HG02678 (cell line): Measurements from ENCODE around the gene SMAP2.
"Not testable (repeated sequence)": the region's sequence is repeated elsewhere in the genome, so short reads cannot be mapped to it uniquely, and the experiment has no call there.

Experiments used
- ATAC-seq: cut with Tn5 transposase; IDR thresholded peaks from one replicate; pipeline ENCODE4 v1.9.1; 2021; ENCODE audit warnings: mild to moderate bottlenecking, moderate library complexity; ENCODE audit not compliant: unreplicated experiment

Gene SMAP2

DNA sequence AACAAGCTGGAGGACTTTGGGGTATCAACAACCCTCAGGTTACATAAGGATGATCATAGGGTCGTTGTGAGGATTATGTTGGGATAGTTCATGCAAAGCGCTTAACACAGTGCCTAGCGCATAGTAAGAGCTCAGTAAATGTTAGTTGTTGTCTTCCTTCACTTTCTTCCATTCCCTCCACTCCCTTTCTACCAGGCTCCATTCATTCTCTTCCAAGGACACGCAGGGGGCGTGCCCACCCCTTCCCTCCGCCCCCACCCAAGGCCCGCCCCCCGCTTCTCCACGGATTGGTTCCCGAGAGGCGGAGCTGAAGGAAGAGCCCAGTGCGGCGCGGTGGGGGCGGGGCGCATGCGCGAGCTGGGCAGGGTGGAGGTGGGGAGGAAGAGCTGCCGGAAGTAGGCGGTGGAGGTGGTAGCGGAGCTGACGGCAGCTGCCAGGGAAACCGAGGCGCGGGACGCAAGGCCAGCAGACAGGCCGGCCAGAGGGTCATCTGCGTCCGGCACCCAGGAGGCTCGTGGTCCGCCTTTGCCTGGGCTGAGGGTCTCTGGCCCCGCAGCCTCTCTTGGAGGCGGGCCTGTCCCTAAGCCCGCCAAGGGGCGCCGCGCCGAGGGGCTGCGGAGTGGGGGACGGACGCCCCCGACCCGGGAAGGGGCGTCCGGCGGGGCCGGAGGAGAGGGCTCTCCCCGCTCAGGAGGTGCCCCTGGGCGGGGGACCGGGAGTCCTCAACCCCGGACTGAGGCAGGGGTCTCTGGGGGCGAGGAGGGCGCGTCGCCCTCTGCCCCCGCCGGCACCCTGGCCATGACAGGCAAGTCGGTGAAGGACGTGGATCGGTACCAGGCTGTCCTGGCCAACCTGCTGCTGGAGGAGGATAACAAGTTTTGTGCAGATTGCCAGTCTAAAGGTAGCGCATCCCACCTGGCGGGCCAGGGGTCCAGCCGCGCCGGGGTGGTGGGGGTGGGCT, at the start of gene SMAP2:
Gene SMAP2 (plus strand): TSS at position 405 of the 961 bp plus-strand sequence. CDS start 394 bp downstream, at position 799.
- peak; percentile 86 for ATAC-seq

DNA sequence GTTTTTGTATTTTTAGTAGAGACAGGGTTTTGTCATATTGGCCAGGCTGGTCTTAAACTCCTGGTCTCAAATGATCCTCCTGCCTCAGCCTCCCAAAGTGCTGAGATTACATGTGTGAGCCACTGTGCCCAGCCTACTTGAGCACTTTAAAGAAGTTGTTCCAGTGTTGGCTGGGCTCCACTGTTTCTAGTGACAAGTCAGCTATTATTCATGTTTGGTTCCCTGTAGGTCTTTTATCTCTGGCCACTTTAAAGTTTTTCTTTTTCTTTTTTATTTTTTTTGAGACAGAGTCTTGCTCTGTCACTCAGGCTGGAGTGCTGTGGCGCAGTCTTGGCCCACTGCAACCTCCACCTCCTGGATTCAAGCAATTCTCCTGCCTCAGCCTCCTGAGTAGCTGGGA, 42.1 kb upstream of the SMAP2 start:
- not testable (repeated sequence) for ATAC-seq

- ATAC-seq = no peak
Measured at GRCh38 chr1:40332695-40333094, 40.8 kb upstream of the SMAP2 start.

- no peak for ATAC-seq
Measured at GRCh38 chr1:40337443-40337842, 36.1 kb upstream of the SMAP2 start.

- no peak for ATAC-seq
Measured at GRCh38 chr1:40338745-40339419, 34.6 kb upstream of the SMAP2 start.

- no peak for ATAC-seq
Measured at GRCh38 chr1:40339420-40340323, 33.9 kb upstream of the SMAP2 start.

DNA sequence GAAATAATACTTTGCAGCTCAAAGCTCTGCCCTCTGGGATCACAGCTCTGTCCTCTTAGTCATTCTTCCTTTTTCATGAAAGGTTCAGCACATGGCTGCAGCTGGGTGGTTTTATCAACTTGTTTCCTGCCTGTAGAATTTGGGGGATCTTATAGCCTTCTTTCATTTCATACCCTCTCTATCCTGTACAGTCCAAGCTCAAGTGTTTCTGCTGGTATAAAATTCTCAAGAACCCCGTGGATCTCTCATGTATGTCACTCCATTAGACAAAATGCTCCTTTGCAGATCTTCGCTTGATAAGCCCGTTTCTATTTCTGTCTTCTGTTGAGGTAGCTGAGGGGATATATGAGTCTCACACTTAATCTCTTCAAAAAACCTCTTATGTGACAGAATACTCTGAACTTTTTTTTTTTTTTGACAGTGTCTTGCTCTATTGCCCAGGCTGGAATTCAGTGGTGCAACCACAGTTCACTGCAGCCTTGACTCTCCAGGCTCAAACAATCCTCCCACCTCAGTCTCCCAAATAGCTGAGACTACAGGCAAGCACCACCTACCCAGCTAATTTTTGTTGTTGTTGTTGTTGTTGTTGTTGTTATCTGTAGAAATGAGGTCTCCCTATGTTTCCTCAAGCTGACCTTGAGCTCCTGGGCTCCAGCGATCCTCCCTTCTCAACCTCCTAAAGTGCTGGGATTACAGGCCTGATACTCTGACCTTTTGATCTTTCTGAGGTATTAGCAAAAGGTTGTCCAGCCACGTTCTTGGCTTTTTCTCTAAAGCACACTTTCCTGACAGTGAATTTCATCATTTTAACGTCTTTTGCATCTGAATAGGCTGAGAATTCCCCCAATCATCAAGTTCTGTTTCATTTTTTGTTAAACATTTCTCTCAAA, 31.8 kb upstream of the SMAP2 start:
- no peak for ATAC-seq

DNA sequence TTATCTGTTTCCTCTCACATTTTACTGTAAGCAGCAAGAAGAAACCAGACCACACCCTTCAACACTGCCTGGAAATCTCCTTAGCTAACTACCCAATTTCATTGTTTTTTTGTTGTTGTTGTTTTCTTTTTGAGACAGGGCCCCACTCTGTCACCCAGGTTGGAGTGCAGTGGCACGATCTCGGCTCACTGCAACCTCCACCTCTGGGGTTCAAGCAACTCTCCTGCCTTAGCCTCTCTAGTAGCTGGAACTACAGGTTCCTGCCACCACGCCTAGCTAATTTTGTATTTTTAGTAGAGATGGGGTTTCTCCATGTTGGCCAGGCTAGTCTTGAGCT, 31.2 kb upstream of the SMAP2 start:
- not testable (repeated sequence) for ATAC-seq

GRCh38 chr1:40344597-40344996, 28.9 kb upstream of the SMAP2 start:
- no peak for ATAC-seq

GRCh38 chr1:40350391-40350790, 23.1 kb upstream of the SMAP2 start:
- ATAC-seq = no peak

DNA sequence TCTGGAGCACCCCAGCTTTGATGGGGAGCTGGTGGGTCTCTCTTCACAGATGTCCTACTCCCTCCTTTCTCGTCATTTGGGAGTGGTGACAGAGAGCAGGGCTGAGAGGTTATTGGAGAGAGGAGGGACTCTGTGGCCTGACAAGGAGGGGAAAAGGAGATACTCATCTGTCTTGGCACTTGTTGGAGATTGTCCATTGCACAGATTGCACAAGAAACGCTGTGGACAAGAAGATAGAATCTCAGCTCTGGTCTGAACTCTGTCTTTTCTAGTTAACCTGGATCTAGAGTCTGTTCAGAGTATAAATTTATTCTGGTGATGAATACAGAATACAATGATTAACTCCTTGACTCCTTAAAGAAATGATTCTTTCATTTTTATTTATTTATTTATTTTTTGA, 22.4 kb upstream of the SMAP2 start:
- no peak for ATAC-seq

- ATAC-seq = no peak
Measured at GRCh38 chr1:40352126-40352525, 21.4 kb upstream of the SMAP2 start.

DNA sequence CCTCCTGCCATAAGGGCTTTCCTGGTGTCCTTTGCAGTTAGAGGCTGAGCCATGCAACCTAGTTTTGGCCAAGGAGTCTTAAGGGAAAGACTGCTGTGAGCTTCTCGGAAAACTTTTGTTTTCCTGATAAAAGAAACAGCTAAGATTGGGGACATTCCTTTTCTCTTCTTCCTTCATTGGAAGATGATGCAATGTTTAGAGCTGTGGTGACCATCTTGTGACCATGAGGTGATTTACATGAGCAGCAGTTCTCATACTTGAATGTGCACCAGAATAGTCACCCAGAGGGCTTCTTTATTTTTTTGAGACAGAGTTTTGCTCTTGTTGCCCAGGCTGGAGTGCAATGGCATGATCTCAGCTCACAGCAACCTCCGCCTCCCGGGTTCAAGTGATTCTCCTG, 20.4 kb upstream of the SMAP2 start:
- no peak for ATAC-seq

DNA sequence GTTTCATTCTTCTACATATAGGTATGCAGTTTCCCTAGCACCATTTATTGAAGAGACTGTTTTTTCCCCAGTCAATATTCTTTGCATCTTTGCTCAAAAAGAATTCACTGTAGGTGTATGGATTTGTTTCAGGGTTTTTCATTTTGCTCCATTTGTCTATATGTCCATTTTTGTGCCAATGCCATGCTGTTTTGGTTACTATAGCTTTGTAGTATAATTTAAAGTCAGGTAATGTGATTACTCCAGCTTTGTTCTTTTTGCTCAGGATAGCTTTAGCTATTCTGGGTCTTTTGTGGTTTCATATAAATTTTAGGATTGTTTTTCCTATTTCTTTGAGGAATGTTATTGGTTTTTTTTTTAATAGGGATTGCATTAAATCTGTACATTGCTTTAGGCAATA, 15.9 kb upstream of the SMAP2 start:
- ATAC-seq = no peak

GRCh38 chr1:40360631-40361030, 12.9 kb upstream of the SMAP2 start:
- ATAC-seq = no peak

DNA sequence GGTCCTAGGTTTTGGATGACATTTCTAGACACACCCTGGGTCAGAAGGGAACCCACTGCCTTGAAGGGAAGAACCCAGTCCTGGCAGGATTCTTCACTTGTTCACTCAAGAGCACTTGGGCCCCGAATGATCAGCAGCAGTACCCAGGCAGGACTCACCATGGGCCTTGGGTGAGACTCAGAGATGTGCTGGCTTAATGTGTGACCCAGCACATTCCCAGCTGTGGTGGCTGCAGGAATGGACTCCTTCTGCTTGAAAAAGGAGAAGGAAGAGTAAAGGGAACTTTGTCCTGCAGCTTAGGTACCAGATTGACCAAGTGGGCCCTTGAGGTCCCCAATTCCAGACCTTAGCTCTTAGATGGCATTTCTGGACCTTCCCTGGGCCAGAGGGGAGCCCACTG, 12.3 kb upstream of the SMAP2 start:
- ATAC-seq = no peak

DNA sequence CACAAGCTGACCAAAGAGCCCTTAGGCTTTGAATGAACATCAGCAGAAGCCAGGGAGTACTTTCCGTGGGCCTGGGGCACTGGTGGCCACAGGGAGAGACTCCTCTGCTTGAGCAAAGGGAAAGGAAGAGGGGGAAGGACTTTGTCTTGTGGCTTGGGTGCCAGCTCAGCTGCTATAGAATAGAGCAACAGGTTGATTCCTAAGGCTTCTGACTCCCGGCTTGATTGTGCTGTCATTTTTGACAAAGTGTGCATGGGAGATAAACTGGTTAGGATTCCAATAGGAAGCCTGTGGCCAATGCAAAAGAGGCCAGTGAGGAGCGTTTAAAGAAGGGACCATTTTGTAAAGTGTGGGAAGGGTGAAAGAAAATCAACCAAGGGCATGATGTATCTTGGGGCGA, 11.9 kb upstream of the SMAP2 start:
- no peak for ATAC-seq

DNA sequence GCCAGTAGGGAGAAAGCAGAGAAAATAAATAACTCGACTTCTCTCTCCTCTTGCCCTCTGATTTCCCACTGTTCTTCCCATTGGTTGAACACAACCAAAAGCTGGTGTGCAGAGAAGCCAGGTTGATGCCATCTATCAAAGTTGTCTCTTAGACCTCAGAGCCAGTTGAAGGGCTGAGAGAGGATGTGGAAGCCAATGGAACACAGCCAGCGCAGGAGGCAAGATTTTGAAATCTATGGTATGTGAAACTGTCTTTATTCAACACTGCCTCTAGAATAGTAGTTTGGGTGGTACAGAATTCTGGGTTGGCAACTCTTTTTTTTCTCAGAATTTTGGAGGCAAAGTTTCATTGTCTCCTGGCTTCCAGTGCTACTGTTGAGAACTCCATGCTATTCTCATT, 11.3 kb upstream of the SMAP2 start:
- ATAC-seq = no peak

DNA sequence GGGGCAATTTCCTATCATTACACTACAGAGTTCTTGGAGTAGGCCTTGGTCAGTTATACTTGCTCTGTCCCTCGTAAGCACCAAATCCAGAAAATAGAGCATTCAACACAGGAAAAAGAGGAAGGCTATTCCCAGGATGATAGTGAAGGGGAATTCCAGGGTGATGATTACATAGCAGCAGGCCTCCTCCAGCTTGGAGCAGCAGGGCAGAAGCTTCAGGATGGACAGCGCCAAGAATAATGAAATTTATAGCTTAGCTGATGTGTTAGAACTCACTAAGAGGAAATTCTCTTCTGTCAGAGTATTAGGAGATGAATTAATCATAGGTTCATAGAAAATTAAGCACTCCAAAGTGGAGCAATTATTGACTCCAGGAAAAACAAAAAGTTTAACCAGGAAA, 10.8 kb upstream of the SMAP2 start:
- ATAC-seq = no peak

DNA sequence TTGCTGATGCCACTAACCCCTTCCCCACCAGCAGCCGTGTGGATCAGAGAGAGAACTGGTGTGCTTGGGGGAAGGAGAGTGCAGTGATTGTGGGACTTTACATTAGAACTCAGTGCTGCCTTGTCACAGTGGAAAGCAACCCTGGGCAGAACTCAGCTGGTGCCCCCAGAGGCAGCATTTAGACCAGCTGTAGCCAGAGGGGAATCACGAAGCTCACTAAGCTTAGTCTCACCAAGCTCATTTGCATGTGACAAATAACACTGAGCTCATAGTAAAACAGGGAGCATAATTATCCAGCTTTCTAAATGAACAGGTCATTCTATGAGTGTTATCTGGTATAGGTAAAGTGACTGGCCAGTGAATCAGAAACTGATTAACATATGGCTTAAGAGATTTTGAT, 9.8 kb upstream of the SMAP2 start:
- peak; percentile 86 for ATAC-seq
